Loucy (cell line): ENCODE data around the gene APC2.

ENCODE experiments used
- H2AFZ ChIP-seq: fragments of 200-600 bp; sonication (generic); 2 replicates; pipeline ENCODE4 v1.6.0; 2016; ENCODE audit warnings: antibody characterized with exemption, mild to moderate bottlenecking, low read length, moderate library complexity
- H3F3A ChIP-seq: fragments of 200-600 bp; 2 replicates; pipeline ENCODE4 v1.6.0; 2016; ENCODE audit warnings: antibody characterized with exemption, low read depth, mild to moderate bottlenecking
- H3K27me3 ChIP-seq: fragments of 200-600 bp; sonication (generic); 2 replicates; pipeline ENCODE4 v1.6.1; 2014; ENCODE audit warnings: low read length, mild to moderate bottlenecking; ENCODE audit not compliant: insufficient read depth, poor library complexity, severe bottlenecking
- H3K36me3 ChIP-seq: fragments of 200-600 bp; sonication (generic); 2 replicates; pipeline ENCODE4 v1.6.1; 2016; ENCODE audit warnings: low read length; ENCODE audit not compliant: insufficient read depth
- H3K4me1 ChIP-seq: fragments of 200-600 bp; sonication (generic); 2 replicates; pipeline ENCODE4 v1.5.1; 2014; ENCODE audit warnings: low read length, mild to moderate bottlenecking; ENCODE audit not compliant: insufficient read depth, poor library complexity, severe bottlenecking
- H3K4me2 ChIP-seq: fragments of 200-600 bp; sonication (generic); 2 replicates; pipeline ENCODE4 v1.6.0; 2014; ENCODE audit warnings: antibody characterized with exemption, low read length, low read depth, mild to moderate bottlenecking; ENCODE audit not compliant: poor library complexity, severe bottlenecking
- H3K4me3 ChIP-seq: fragments of 200-600 bp; sonication (generic); 2 replicates; pipeline ENCODE4 v1.5.1; 2014; ENCODE audit warnings: low read length, mild to moderate bottlenecking, mixed read lengths; ENCODE audit not compliant: poor library complexity, severe bottlenecking
- H3K79me2 ChIP-seq: fragments of 200-600 bp; sonication (generic); 2 replicates; pipeline ENCODE4 v1.6.1; 2014; ENCODE audit warnings: low read length; ENCODE audit not compliant: insufficient read depth
- H3K9ac ChIP-seq: fragments of 200-600 bp; sonication (generic); 2 replicates; pipeline ENCODE4 v1.6.0; 2014; ENCODE audit warnings: mild to moderate bottlenecking, low read depth, low read length, moderate library complexity; ENCODE audit not compliant: poor library complexity, severe bottlenecking
- H3K9me2 ChIP-seq: fragments of 200-600 bp; sonication (generic); replicated peaks from 2 replicates; pipeline ENCODE4 v1.6.1; 2016; ENCODE audit warnings: low read depth, low read length, mixed read lengths
- H3K9me3 ChIP-seq: fragments of 200-600 bp; sonication (generic); 2 replicates; pipeline ENCODE4 v1.6.1; 2014; ENCODE audit warnings: mild to moderate bottlenecking, antibody characterized with exemption, low read length, low read depth; ENCODE audit not compliant: insufficient read depth
- H4K20me1 ChIP-seq: fragments of 200-600 bp; sonication (generic); 2 replicates; pipeline ENCODE4 v1.6.0; 2014; ENCODE audit warnings: antibody characterized with exemption, low read length, mild to moderate bottlenecking; ENCODE audit not compliant: insufficient read depth, poor library complexity, severe bottlenecking
- EZH2phosphoT487 ChIP-seq: fragments of 200-600 bp; IDR thresholded peaks from 2 replicates; pipeline ENCODE4 v1.6.1; 2018; ENCODE audit warnings: antibody characterized with exemption, mild to moderate bottlenecking, moderate library complexity, borderline replicate concordance
- TF ChIP-seq, protein P1 (sequence below): fragments of 200-600 bp; sonication (generic); conservative IDR thresholded peaks from 2 replicates; pipeline ENCODE4 v1.5.1; 2014; ENCODE audit warnings: mild to moderate bottlenecking, antibody characterized with exemption, low read length

APC2 gene

DNA sequence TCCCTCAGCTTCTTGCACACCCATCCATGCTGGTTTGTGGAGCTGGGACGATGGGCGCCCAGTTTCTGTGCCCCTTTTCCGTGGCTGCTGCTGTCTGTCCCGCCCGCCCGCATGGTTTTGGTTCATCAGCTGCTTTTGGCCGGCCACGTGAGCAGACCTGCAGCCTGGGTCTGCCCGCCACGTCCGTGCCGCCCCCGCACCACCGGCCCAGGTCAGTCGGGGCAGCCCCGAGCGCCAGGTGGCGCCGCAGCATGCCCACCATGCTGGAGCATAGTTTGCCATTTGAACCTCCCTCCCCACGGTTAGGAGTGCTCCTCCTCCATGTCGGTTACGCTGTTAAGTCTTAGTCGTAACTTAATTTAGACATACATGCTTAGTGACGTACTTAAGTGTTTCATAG is 27.0 kb upstream of the APC2 start:
- Histone ChIP-seq H3K27me3 (no peaks in the 10 kb centered on the region), H3K9me2 (no peaks in the 10 kb centered on the region), H3K9ac (no peak overlapping the region), H4K20me1 (peaks cover 46% of the 10 kb centered on the region), H3F3A (0 out of 2 replicates have a peak, but pooled peaks cover 3% of the 10 kb centered on the region), H3K4me3 (no peak overlapping the region), H3K4me2 (no peak overlapping the region), H3K9me3 (no peaks in the 10 kb centered on the region), H3K4me1 (no peaks in the 10 kb centered on the region), H2AFZ (no peak overlapping the region), H3K79me2 (peaks cover 49% of the 10 kb centered on the region), H3K36me3 (peaks cover 96% of the 10 kb centered on the region; the same call in 1 of the 2 replicates)
- TF ChIP-seq, protein P1, sequence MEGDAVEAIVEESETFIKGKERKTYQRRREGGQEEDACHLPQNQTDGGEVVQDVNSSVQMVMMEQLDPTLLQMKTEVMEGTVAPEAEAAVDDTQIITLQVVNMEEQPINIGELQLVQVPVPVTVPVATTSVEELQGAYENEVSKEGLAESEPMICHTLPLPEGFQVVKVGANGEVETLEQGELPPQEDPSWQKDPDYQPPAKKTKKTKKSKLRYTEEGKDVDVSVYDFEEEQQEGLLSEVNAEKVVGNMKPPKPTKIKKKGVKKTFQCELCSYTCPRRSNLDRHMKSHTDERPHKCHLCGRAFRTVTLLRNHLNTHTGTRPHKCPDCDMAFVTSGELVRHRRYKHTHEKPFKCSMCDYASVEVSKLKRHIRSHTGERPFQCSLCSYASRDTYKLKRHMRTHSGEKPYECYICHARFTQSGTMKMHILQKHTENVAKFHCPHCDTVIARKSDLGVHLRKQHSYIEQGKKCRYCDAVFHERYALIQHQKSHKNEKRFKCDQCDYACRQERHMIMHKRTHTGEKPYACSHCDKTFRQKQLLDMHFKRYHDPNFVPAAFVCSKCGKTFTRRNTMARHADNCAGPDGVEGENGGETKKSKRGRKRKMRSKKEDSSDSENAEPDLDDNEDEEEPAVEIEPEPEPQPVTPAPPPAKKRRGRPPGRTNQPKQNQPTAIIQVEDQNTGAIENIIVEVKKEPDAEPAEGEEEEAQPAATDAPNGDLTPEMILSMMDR = no peak
- TF ChIP-seq EZH2phosphoT487 = no peak

DNA sequence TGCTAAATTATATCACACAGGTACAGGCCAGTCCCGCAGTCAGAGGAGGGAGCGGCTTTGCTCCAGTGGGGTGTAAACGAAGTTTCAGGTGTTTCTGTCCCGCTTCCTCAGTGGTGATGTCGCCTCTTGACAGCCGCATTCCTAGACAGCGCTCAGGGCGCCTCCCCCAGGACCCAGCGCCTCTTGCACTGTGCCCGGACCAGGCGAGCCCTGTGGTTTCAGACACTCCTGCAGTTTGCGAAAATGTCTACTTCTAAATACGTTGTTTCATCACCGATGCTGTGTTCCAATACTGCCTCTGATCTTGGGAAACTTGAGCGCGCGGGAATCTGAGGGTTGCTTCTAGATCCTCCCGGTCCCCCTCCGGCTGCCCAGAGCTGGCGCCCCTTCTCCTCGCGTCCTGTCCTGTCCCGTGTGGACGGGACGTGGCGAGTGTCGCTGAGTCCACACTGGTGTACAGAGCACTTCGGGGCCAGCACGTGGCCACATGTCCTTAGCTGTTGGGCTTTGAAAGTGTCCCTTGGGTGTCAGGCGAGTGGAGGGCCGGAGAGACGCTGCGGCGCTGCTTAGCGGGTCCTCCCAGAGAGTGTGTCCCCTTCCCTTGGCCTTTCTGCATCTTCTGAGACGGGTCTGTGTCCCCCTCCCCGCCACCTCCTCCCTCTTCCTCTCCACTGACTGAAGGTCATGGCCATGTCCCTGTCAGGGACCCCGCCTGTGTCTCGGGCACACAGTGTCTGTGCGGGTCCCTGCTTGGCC is 26.3 kb upstream of the APC2 start:
- no peak overlapping the region for H3K9ac ChIP-seq
- H3K4me2 ChIP-seq = no peak overlapping the region
- no peaks in the 10 kb centered on the region for H3K9me2 ChIP-seq
- H3K4me3 ChIP-seq = no peak overlapping the region
- peaks cover 42% of the 10 kb centered on the region for H3K79me2 ChIP-seq
- peaks cover 39% of the 10 kb centered on the region for H4K20me1 ChIP-seq
- H3F3A ChIP-seq = 0 out of 2 replicates have a peak, but pooled peaks cover 3% of the 10 kb centered on the region
- peaks cover 95% of the 10 kb centered on the region; the same call in 1 of the 2 replicates for H3K36me3 ChIP-seq
- H3K4me1 ChIP-seq = no peaks in the 10 kb centered on the region
- H3K9me3 ChIP-seq = no peaks in the 10 kb centered on the region
- no peak overlapping the region for H2AFZ ChIP-seq
- H3K27me3 ChIP-seq = no peaks in the 10 kb centered on the region
- TF ChIP-seq, protein P1 = no peak
- no peak for TF ChIP-seq EZH2phosphoT487

DNA sequence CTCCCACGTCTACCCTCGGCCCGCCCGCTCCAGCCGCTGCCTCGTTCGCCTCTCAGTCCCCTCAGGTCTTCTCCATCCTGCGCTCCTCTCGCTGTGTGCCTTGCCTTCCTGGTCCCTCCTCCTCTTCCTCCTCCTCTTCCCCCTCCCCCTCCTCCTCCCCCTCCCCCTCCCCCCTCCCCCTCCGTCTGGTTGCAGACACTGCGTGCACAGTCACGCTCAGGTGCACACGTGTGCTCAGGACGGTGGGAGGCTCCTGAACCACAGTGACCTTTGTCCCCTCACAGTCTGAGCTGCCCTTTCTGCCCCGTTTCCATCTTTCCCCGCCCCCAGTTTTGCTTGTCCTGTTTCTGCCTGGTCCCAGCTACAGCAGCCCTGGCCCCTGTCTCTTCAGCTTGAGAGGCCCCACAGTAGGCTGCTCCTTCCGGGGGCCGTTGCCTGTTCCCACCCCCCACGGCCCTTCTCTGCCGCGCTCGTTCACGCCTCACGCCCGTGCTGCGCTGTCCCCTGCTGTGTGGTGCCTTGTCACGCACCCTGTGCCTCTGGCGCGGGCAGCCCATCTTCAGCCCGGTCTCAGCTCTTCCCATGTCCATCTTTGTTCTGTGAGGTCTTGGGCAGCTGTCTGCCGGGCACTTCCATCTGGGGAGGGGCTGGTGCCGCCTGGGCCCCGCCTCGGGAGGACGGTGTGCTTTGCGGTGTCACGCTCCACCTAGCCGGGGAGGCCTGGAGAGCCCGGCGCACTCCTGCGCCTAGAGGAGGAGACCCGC is 25.5 kb upstream of the APC2 start:
- no peak for TF ChIP-seq EZH2phosphoT487
- H3K79me2 ChIP-seq = peaks cover 34% of the 10 kb centered on the region; the same call in 1 of the 2 replicates
- no peaks in the 10 kb centered on the region for H3K9me2 ChIP-seq
- peaks cover 95% of the 10 kb centered on the region; the same call in 1 of the 2 replicates for H3K36me3 ChIP-seq
- H3K4me2 ChIP-seq = no peak overlapping the region
- H3K4me1 ChIP-seq = no peaks in the 10 kb centered on the region
- no peaks in the 10 kb centered on the region for H3K9me3 ChIP-seq
- no peak overlapping the region for H3K4me3 ChIP-seq
- no peaks in the 10 kb centered on the region for H3K27me3 ChIP-seq
- no peak overlapping the region for H3K9ac ChIP-seq
- H2AFZ ChIP-seq = no peak overlapping the region
- peaks cover 34% of the 10 kb centered on the region for H4K20me1 ChIP-seq
- 0 out of 2 replicates have a peak, but pooled peaks cover 3% of the 10 kb centered on the region for H3F3A ChIP-seq
